ENCODE data around the gene ZNF432. TPM values are rescaled to one million over a fixed set of nuclear protein-coding genes. Genes with fewer than 3 reads are reported as not detected.

The ZNF432 gene
- total RNA-seq, 2 experiments from 2014 or later = 8.3 to 8.8 TPM

GRCh38 chr19:51994048-51994644 is 54.5 kb downstream of the ZNF432 start:
- no peak for DNase-seq
- H3K4me1 Mint-ChIP-seq (ENCODE audit: low read depth) = no peaks in the 10 kb centered on the region
- no peaks in the 10 kb centered on the region for H3K27me3 Mint-ChIP-seq
- H3K4me3 Mint-ChIP-seq = no peak overlapping the region
- H3K36me3 Mint-ChIP-seq = peaks cover 80% of the 10 kb centered on the region
- ChIA-PET CTCF (no interaction called here), POLR2A (no interaction called here)
- peaks cover 75% of the 10 kb centered on the region for H3K9me3 Mint-ChIP-seq
- intact Hi-C loops (cut with micrococcal nuclease) = no loop called here
- H3K27ac Mint-ChIP-seq = no peak overlapping the region

GRCh38 chr19:51993422-51993821 is 55.2 kb downstream of the ZNF432 start:
- Mint-ChIP-seq H3K27ac (no peak overlapping the region), H3K36me3 (peaks cover 80% of the 10 kb centered on the region), H3K27me3 (no peaks in the 10 kb centered on the region), H3K9me3 (peaks cover 80% of the 10 kb centered on the region), H3K4me1 (ENCODE audit: low read depth) (no peaks in the 10 kb centered on the region), H3K4me3 (no peak overlapping the region)
- POLR2A ChIA-PET = no interaction called here
- intact Hi-C loops (cut with micrococcal nuclease) = no loop called here
- CTCF ChIA-PET = no interaction called here
- DNase-seq = no peak

GRCh38 chr19:51986309-51987291 is 62.0 kb downstream of the ZNF432 start, which contains the start of gene ZNF350:
Gene ZNF350 (minus strand): TSS chr19:51986840. CDS start chr19:51974360, 12,480 bp downstream.
- Mint-ChIP-seq H3K4me1 (ENCODE audit: low read depth) (peaks cover 12% of the 10 kb centered on the region), H3K27ac (peak within 1 kb of the TSS; percentile 87), H3K4me3 (peak within 1 kb of the TSS; percentile 89), H3K36me3 (peaks cover 60% of the 10 kb centered on the region), H3K9me3 (peaks cover 65% of the 10 kb centered on the region), H3K27me3 (no peaks in the 10 kb centered on the region)
- intact Hi-C loops (cut with micrococcal nuclease) = loop anchor here (1.0 to 5.0 kb wide), 5 partner anchors 22 to 82 kb away; partner anchors contain the start of genes ZNF432, ZNF613, ZNF614 and ZNF615
- CTCF ChIA-PET = no interaction called here
- POLR2A ChIA-PET = no interaction called here
- peak; percentile 94 for DNase-seq

- ChIA-PET POLR2A (no interaction called here), CTCF (no interaction called here)
- Mint-ChIP-seq H3K27me3 (no peaks in the 10 kb centered on the region), H3K4me1 (ENCODE audit: low read depth) (peaks cover 12% of the 10 kb centered on the region), H3K36me3 (peaks cover 69% of the 10 kb centered on the region), H3K27ac (no peak overlapping the region), H3K9me3 (peaks cover 77% of the 10 kb centered on the region), H3K4me3 (no peak overlapping the region)
- DNase-seq = no peak
- intact Hi-C loops (cut with micrococcal nuclease) = no loop called here
Measured at GRCh38 chr19:51983361-51983760, 65.3 kb downstream of the ZNF432 start.

Other genes with a start within 250 kb of the ZNF432 start
- gene ZNF577, start 160.9 kb downstream of the ZNF432 start, total RNA-seq = 1 to 10 TPM; 4.1 to 5.3 TPM
- gene ZNF649, start 143.8 kb downstream of the ZNF432 start, total RNA-seq = 1 to 10 TPM; 6.7 to 9.0 TPM
- 1 to 10 TPM; 3.2 to 4.6 TPM for gene ZNF613, start 121.4 kb downstream of the ZNF432 start, total RNA-seq
- 1 to 10 TPM; 6.9 to 8.1 TPM for gene ZNF350, start 62.0 kb downstream of the ZNF432 start, total RNA-seq
- 1 to 10 TPM; 7.5 to 7.8 TPM for gene ZNF615, start 40.6 kb downstream of the ZNF432 start, total RNA-seq
- gene ZNF614, start 20.5 kb downstream of the ZNF432 start, total RNA-seq = 1 to 10 TPM; 7.2 TPM
- 10 to 100 TPM; 14.5 to 17.0 TPM for gene ZNF841, start 46.9 kb upstream of the ZNF432 start, total RNA-seq
- gene ZNF616, start 91.1 kb upstream of the ZNF432 start, total RNA-seq = 10 to 100 TPM; 10.5 to 11.6 TPM
- 10 to 100 TPM in 1 of 2 experiments, 1 to 10 TPM in 1; 8.2 to 12.8 TPM for gene ZNF836, start 122.8 kb upstream of the ZNF432 start, total RNA-seq
- 100 to 1,000 TPM; 224 to 229 TPM for gene PPP2R1A, start 141.2 kb upstream of the ZNF432 start, total RNA-seq
- gene ZNF766, start 220.7 kb upstream of the ZNF432 start, total RNA-seq = 10 to 100 TPM; 21.6 to 23.2 TPM
- 1 to 10 TPM; 3.4 to 4.1 TPM for gene ZNF480, start 248.3 kb upstream of the ZNF432 start, total RNA-seq